ENCODE data around the gene RAI1.
A peak's percentile ranks its signal among the peaks of the same experiment; 100 is the strongest.

Gene RAI1

GRCh38 chr17:17789828-17790636 is 108.8 kb downstream of the RAI1 start:
- peak in 1 of 3 experiments; percentile 25 for DNase-seq

GRCh38 chr17:17790637-17791464 is 109.6 kb downstream of the RAI1 start:
- DNase-seq: peak in 1 of 3 experiments; percentile 12

- peak in 2 of 3 experiments; percentile 52 to 67 for DNase-seq
Measured at GRCh38 chr17:17792037-17792550, 110.8 kb downstream of the RAI1 start.

- DNase-seq: peak in 2 of 3 experiments; percentile 61 to 76
Measured at GRCh38 chr17:17792551-17793377, 111.5 kb downstream of the RAI1 start.

GRCh38 chr17:17793378-17794214 is 112.3 kb downstream of the RAI1 start:
- DNase-seq: no peak

- DNase-seq: no peak
Measured at GRCh38 chr17:17794382-17794781, 113.1 kb downstream of the RAI1 start.

- DNase-seq: no peak
Measured at GRCh38 chr17:17795296-17795695, 114.0 kb downstream of the RAI1 start.

- DNase-seq: no peak
Measured at GRCh38 chr17:17795946-17796786, 114.9 kb downstream of the RAI1 start.

GRCh38 chr17:17796787-17797061 is 115.5 kb downstream of the RAI1 start:
- DNase-seq: no peak

GRCh38 chr17:17797119-17797809 is 116.0 kb downstream of the RAI1 start:
- no peak for DNase-seq

GRCh38 chr17:17798010-17798556 is 116.8 kb downstream of the RAI1 start:
- DNase-seq: no peak

- no peak for DNase-seq
Measured at GRCh38 chr17:17798573-17799255, 117.5 kb downstream of the RAI1 start.

- DNase-seq: no peak
Measured at GRCh38 chr17:17800504-17801021, 119.3 kb downstream of the RAI1 start.

GRCh38 chr17:17801800-17802481 is 120.7 kb downstream of the RAI1 start:
- DNase-seq: no peak

GRCh38 chr17:17804007-17804406 is 122.7 kb downstream of the RAI1 start:
- no peak for DNase-seq

GRCh38 chr17:17805575-17805974 is 124.3 kb downstream of the RAI1 start:
- no peak for DNase-seq

- no peak for DNase-seq
Measured at GRCh38 chr17:17806035-17806434, 124.8 kb downstream of the RAI1 start.

- no peak for DNase-seq
Measured at GRCh38 chr17:17806611-17807274, 125.5 kb downstream of the RAI1 start.
